ENCODE results near the gene TTLL5.

Gene TTLL5

DNA sequence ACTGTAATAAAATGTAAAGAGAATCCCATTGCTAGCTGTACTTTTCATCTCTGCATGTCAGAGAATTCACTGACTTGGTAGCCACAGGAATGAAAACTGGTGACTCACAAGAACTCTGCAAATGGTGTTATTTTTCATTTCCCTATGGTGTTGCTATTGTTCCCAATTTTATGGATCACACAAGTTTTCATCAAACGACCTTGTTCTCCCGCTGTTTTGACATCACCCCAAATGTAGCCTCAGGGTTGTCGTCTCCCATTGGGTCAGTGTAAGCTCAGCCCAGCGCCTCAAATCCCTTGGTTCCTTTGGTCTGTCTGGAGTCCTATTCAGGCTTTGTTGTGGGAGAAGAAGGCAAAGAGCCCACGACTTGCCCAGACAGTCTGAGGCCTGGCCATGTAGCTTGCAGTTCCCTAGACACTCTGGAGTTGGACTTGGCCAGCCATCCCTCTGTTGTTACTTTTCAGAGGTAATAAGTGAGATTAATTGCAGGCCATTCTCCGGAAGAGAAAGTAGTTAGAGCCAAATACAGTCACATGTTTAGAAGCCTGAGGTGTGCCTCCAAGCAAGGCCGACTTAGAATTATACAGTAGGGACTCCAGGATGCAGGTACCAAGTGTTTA lies 161.6 kb downstream of the TTLL5 start:
- Histone ChIP-seq H3K9ac (no peak overlapping the region), H3K4me2 (ENCODE audit: low read length) (no peak overlapping the region), H3K79me2 (no peaks in the 10 kb centered on the region), H3K9me3 (ENCODE audit: control insufficient read depth, low read length) (no peaks in the 10 kb centered on the region), H3K36me3 (ENCODE audit: control insufficient read depth, insufficient read depth, low read length) (no peaks in the 10 kb centered on the region), H3K27me3 (ENCODE audit: control insufficient read depth, insufficient read depth, low read length) (no peaks in the 10 kb centered on the region), H3K4me3 (ENCODE audit: low read depth, low read length) (no peak overlapping the region), H3K27ac (no peak overlapping the region), H2AFZ (no peak overlapping the region), H3K4me1 (no peaks in the 10 kb centered on the region)
- TF ChIP-seq, protein P1, sequence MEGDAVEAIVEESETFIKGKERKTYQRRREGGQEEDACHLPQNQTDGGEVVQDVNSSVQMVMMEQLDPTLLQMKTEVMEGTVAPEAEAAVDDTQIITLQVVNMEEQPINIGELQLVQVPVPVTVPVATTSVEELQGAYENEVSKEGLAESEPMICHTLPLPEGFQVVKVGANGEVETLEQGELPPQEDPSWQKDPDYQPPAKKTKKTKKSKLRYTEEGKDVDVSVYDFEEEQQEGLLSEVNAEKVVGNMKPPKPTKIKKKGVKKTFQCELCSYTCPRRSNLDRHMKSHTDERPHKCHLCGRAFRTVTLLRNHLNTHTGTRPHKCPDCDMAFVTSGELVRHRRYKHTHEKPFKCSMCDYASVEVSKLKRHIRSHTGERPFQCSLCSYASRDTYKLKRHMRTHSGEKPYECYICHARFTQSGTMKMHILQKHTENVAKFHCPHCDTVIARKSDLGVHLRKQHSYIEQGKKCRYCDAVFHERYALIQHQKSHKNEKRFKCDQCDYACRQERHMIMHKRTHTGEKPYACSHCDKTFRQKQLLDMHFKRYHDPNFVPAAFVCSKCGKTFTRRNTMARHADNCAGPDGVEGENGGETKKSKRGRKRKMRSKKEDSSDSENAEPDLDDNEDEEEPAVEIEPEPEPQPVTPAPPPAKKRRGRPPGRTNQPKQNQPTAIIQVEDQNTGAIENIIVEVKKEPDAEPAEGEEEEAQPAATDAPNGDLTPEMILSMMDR (IDR thresholded peaks at IDR 0.05): no peak

DNA sequence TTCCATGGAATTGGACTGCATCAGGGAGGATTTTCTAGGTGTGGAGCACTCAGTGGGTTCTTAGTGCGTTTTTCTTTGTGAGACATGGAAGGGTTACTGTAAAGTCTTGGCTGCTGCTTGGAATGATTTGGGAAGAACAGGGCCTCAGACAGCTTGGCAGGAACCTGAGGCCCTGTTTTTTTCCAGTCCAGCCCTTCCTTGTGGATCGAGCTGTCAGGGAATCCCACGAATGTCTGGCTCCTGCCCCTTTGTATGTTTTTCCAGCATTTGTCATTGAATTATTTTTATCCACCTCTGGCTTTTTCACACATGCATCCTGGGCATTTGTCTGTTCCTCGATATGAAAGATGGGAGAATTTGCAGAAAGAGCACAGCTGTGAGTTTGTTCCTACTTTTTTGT lies 162.3 kb downstream of the TTLL5 start:
- Histone ChIP-seq H3K4me1 (no peaks in the 10 kb centered on the region), H3K4me3 (ENCODE audit: low read depth, low read length) (no peak overlapping the region), H3K9ac (no peak overlapping the region), H3K36me3 (ENCODE audit: control insufficient read depth, insufficient read depth, low read length) (no peaks in the 10 kb centered on the region), H2AFZ (no peak overlapping the region), H3K4me2 (ENCODE audit: low read length) (no peak overlapping the region), H3K27me3 (ENCODE audit: control insufficient read depth, insufficient read depth, low read length) (no peaks in the 10 kb centered on the region), H3K27ac (no peak overlapping the region), H3K9me3 (ENCODE audit: control insufficient read depth, low read length) (no peaks in the 10 kb centered on the region), H3K79me2 (no peaks in the 10 kb centered on the region)
- TF ChIP-seq, protein P1 (IDR thresholded peaks at IDR 0.05): no peak

DNA sequence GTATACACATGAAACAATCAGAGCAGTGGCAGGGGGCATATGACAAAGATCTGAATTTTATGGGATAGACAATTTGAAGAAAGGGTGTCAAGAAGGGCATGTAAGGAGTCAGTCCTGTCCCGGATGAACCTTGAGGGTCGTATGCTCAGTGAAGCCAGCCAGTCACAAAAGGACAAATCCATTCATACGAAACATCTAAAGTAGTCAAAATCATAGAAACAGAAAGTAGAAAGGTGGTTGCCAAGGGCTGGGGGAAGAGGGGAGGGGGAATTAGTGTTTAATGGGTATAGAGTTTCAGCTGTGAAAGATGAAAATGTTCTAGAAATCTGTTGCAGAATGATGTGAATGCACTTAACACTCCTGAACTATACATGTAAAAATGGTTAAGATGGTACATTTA lies 163.3 kb downstream of the TTLL5 start:
- Histone ChIP-seq H3K4me3 (ENCODE audit: low read depth, low read length) (no peak overlapping the region), H3K36me3 (ENCODE audit: control insufficient read depth, insufficient read depth, low read length) (no peaks in the 10 kb centered on the region), H3K9me3 (ENCODE audit: control insufficient read depth, low read length) (no peaks in the 10 kb centered on the region), H3K4me2 (ENCODE audit: low read length) (no peak overlapping the region), H3K27ac (no peak overlapping the region), H3K9ac (no peak overlapping the region), H3K79me2 (no peaks in the 10 kb centered on the region), H3K4me1 (no peaks in the 10 kb centered on the region), H2AFZ (no peak overlapping the region), H3K27me3 (ENCODE audit: control insufficient read depth, insufficient read depth, low read length) (no peaks in the 10 kb centered on the region)
- TF ChIP-seq, protein P1 (IDR thresholded peaks at IDR 0.05): no peak

DNA sequence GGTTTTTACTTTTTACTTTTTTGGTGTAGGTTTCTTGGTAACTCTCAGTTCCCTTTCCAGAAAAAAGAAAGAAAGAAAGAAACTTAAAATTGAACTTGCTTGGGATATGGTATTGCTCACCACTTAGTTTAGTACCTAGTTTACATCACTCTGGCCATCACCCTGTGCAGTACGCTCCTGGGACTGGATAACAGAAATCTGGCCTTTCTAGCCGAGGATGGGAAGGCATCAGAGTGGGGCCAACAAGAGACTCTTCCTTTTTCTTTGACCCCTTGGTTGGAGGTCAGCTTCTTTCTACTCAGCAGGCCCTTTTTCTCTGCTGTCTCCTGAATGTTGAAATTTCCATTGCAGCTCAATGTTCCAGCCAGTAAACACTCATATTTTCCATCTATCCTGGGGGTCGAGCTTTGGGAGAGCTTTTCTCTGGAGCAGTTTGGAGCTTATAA lies 164.1 kb downstream of the TTLL5 start:
- no peaks in the 10 kb centered on the region for H3K4me1 ChIP-seq
- H3K4me2 ChIP-seq (ENCODE audit: low read length): no peak overlapping the region
- no peak overlapping the region for H3K4me3 ChIP-seq (ENCODE audit: low read depth, low read length)
- H3K79me2 ChIP-seq: no peaks in the 10 kb centered on the region
- no peak overlapping the region for H2AFZ ChIP-seq
- no peak overlapping the region for H3K27ac ChIP-seq
- no peaks in the 10 kb centered on the region for H3K36me3 ChIP-seq (ENCODE audit: control insufficient read depth, insufficient read depth, low read length)
- TF ChIP-seq, protein P1 (IDR thresholded peaks at IDR 0.05): no peak
- H3K9ac ChIP-seq: no peak overlapping the region
- no peaks in the 10 kb centered on the region for H3K27me3 ChIP-seq (ENCODE audit: control insufficient read depth, insufficient read depth, low read length)
- no peaks in the 10 kb centered on the region for H3K9me3 ChIP-seq (ENCODE audit: control insufficient read depth, low read length)

DNA sequence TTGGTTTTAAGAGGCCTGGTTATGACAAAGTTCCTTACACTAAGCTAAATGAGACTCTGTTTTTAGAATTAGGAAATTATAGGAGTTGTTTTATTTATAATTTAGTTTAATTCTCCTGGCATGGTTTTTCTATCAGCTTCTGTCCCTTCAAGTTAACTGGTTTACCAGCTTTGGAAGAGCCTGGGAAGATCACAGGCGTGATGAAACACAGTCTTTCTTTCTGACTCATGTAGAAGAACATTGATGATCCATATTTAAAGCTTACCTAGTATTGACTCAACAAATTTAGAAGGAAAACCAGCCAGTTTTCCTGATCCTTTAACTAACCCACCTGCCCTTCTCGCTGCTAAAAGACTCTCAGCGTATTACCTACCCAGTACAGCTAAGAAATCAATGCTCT lies 165.6 kb downstream of the TTLL5 start:
- TF ChIP-seq, protein P1 (IDR thresholded peaks at IDR 0.05): no peak
- Histone ChIP-seq H3K36me3 (ENCODE audit: control insufficient read depth, insufficient read depth, low read length) (no peaks in the 10 kb centered on the region), H3K27me3 (ENCODE audit: control insufficient read depth, insufficient read depth, low read length) (no peaks in the 10 kb centered on the region), H3K9ac (no peak overlapping the region), H3K27ac (no peak overlapping the region), H3K4me3 (ENCODE audit: low read depth, low read length) (no peak overlapping the region), H3K9me3 (ENCODE audit: control insufficient read depth, low read length) (no peaks in the 10 kb centered on the region), H3K79me2 (no peaks in the 10 kb centered on the region), H3K4me1 (peaks cover 5% of the 10 kb centered on the region), H2AFZ (no peak overlapping the region), H3K4me2 (ENCODE audit: low read length) (no peak overlapping the region)

Data from parathyroid adenoma (tissue), 2 donors.